HepG2 (cell line): ENCODE results near the gene AUTS2. TPM values are rescaled to one million over a fixed set of nuclear protein-coding genes. Genes with fewer than 3 reads are reported as not detected.

Source experiments
- ATAC-seq: fragments of 200-7000 bp; cut with Tn5 transposase; 3 replicates; pipeline ENCODE4 v1.9.1; 2020; ENCODE audit warnings: mild to moderate bottlenecking, moderate library complexity
- BruUV-seq: library from RNA; stranded (reverse); fragments of 400-500 nt; replicated peaks from 2 replicates; lab custom pipeline; 2021; lab: Mats Ljungman, UMichigan
- CTCF ChIA-PET: fragments of 300-600 bp; formaldehyde crosslinking; extraction: SDS; loops from one replicate; lab custom pipeline; 2021; ENCODE audit warnings: low total read pairs, inconsistent platforms, low intra/inter-chr PET ratio; lab: Yijun Ruan, JAX
- POLR2A ChIA-PET: fragments of 350-600 bp; sonication (Branson Sonifier 250); formaldehyde crosslinking; loops from one replicate; lab custom pipeline; 2020; ENCODE audit warnings: antibody characterized with exemption, inconsistent platforms; lab: Yijun Ruan, JAX
- DNase-seq: peaks from one replicate; pipeline ENCODE4 v3.0.0-alpha.2; 2015; ENCODE audit warnings: low spot score
- FAIRE-seq: peaks from 3 replicates; lab custom pipeline; 2011; peaks lifted over from hg19 to GRCh38; lab: Jason Lieb, UNC
- H2AFZ ChIP-seq: one replicate; pipeline ENCODE4 v1.6.1; 2011; ENCODE audit warnings: low read length, inconsistent platforms
- H3K27ac ChIP-seq: fragments of 300-600 bp; 3 replicates; pipeline ENCODE4 v1.8.0; 2011; ENCODE audit warnings: mixed run types, mild to moderate bottlenecking, mixed read lengths, low read length, inconsistent platforms; ENCODE audit not compliant: insufficient read depth; ENCODE audit errors: extremely low read length
- H3K27me3 ChIP-seq, 2 experiments: fragments of 200-600 bp in 1 of 2; 2 replicates in 1 of 2; 3 replicates in 1 of 2; pipeline versions ENCODE4 v1.6.0 to v1.8.0; 2011; ENCODE audit warnings: low read length in 2 of 2, mild to moderate bottlenecking in 2 of 2, moderate library complexity in 2 of 2, inconsistent platforms in 1 of 2; ENCODE audit not compliant: insufficient read depth in 2 of 2, control insufficient read depth in 1 of 2
- H3K36me3 ChIP-seq, 2 experiments: fragments of 200-600 bp in 1 of 2; replicated peaks in 1 of 2; 2 replicates in 1 of 2; 3 replicates in 1 of 2; pipeline versions ENCODE4 v1.5.1 to v1.8.0; 2011; ENCODE audit warnings: low read length in 2 of 2, inconsistent platforms in 1 of 2; ENCODE audit not compliant: insufficient read depth in 2 of 2, control insufficient read depth in 1 of 2
- H3K4me1 ChIP-seq: 2 replicates; pipeline ENCODE4 v1.5.1; 2012; ENCODE audit warnings: low read length, inconsistent platforms; ENCODE audit not compliant: insufficient read depth
- H3K4me2 ChIP-seq: 2 replicates; pipeline ENCODE4 v1.6.0; 2011; ENCODE audit warnings: low read depth, low read length, inconsistent platforms
- H3K4me3 ChIP-seq, 3 experiments: fragments of 200-600 bp in 1 of 3; sonication (generic), shearing (Covaris generic) in 1 of 3; replicated peaks in 1 of 3; 2 replicates each; pipeline ENCODE4 v1.5.1; 2011 to 2016; ENCODE audit warnings: low read length in 3 of 3, inconsistent platforms in 2 of 3, low read depth in 2 of 3, mild to moderate bottlenecking in 2 of 3, control low read depth in 1 of 3, mixed read lengths in 1 of 3; ENCODE audit not compliant: insufficient read depth in 1 of 3
- H3K79me2 ChIP-seq: one replicate; pipeline ENCODE4 v1.6.1; 2011; ENCODE audit warnings: low read length, inconsistent platforms; ENCODE audit not compliant: insufficient read depth
- H3K9ac ChIP-seq: 2 replicates; pipeline ENCODE4 v1.6.0; 2011; ENCODE audit warnings: mild to moderate bottlenecking, low read depth, low read length, inconsistent platforms; ENCODE audit not compliant: insufficient read depth
- H3K9me3 ChIP-seq: 2 replicates; pipeline ENCODE4 v1.5.1; 2012; ENCODE audit warnings: mild to moderate bottlenecking, low read length
- H4K20me1 ChIP-seq: 2 replicates; pipeline ENCODE4 v1.6.0; 2011; ENCODE audit warnings: inconsistent platforms, mild to moderate bottlenecking, low read length, moderate library complexity; ENCODE audit not compliant: insufficient read depth
- CTCF ChIP-seq: sonication (generic); formaldehyde crosslinking; IDR thresholded peaks from 2 replicates; pipeline ENCODE4 v1.5.0; 2020; ENCODE audit warnings: mild to moderate bottlenecking, missing genetic modification reagents, moderate library complexity
- ETV6 ChIP-seq: sonication (generic); formaldehyde crosslinking; conservative IDR thresholded peaks from 2 replicates; pipeline ENCODE4 v1.4.0; 2020; ENCODE audit warnings: missing genetic modification reagents
- ZKSCAN5 ChIP-seq: sonication (generic); formaldehyde crosslinking; IDR thresholded peaks from 2 replicates; pipeline ENCODE4 v1.5.1; 2020; ENCODE audit warnings: mild to moderate bottlenecking, missing genetic modification reagents
- ZNF280B ChIP-seq: sonication (generic); formaldehyde crosslinking; IDR thresholded peaks from 2 replicates; pipeline ENCODE4 v1.5.0; 2020; ENCODE audit warnings: missing genetic modification reagents, mild to moderate bottlenecking, borderline replicate concordance
- ZNF512 ChIP-seq: sonication (generic); formaldehyde crosslinking; IDR thresholded peaks from 2 replicates; pipeline ENCODE4 v1.4.0; 2020; ENCODE audit warnings: mild to moderate bottlenecking, missing genetic modification reagents
- ZNF562 ChIP-seq: sonication (generic); formaldehyde crosslinking; IDR thresholded peaks from 2 replicates; pipeline ENCODE4 v1.8.0; 2022; ENCODE audit warnings: missing genetic modification reagents, borderline replicate concordance
- WGBS: methylation state at CpG from one replicate; pipeline ENCODE4 v1.1.6; 2017; ENCODE audit warnings: low lambda C conversion rate; 5-methylcytosine and 5-hydroxymethylcytosine counted together
- in situ Hi-C: cut with HindIII; loops from 2 replicates; pipeline ENCODE4 v1.10.0; 2017; ENCODE audit warnings: low pct_unique_long_range_greater_than_20kb; ENCODE audit not compliant: extremely low pct_ligation_motif_present
- intact Hi-C: fragments of 100-400 bp; cut with micrococcal nuclease; formaldehyde crosslinking; loops from one replicate; pipeline ENCODE4 v1.10.0; 2022; ENCODE audit not compliant: unreplicated experiment
- polyA plus RNA-seq, 8 experiments: library from polyadenylated mRNA; depleted of rRNA in 3 of 8; stranded (reverse) in 7 of 8; unstranded in 1 of 8; fragments of >200 nt; fragmentation: Illumina TruSeq in 4 of 8; extraction: Trizol in 4 of 8; gene quantifications; 2 replicates each; pipeline versions ENCODE4 v1.2.1 to v1.2.3, GENCODE V29; 2011 to 2016; ENCODE audit warnings: low read depth in 4 of 8, missing spikeins in 1 of 8, mixed read lengths in 1 of 8; ENCODE audit not compliant: insufficient read depth in 1 of 8
- total RNA-seq, 5 experiments: library from RNA; depleted of rRNA; stranded (reverse); fragments of >200 nt; fragmentation: Illumina TruSeq; extraction: Trizol; gene quantifications; 2 replicates each; pipeline ENCODE4 v1.2.3, GENCODE V29; 2016; ENCODE audit warnings: low read depth in 1 of 5

Gene AUTS2
- total and polyA plus RNA-seq, 2 of the 13 experiments (the other 11 are each of a cell fraction or from before 2014, with no cell fraction given), result 0.38 TPM; not detected in 1

GRCh38 chr7:70738151-70738885, 1140.0 kb downstream of the AUTS2 start:
- Histone ChIP-seq H3K9me3 (no peaks in the 10 kb centered on the region), H3K27ac (no peak overlapping the region), H4K20me1 (no peaks in the 10 kb centered on the region), H3K4me2 (no peak overlapping the region), H2AFZ (no peak overlapping the region), H3K4me1 (no peaks in the 10 kb centered on the region), H3K27me3 (no peaks in the 10 kb centered on the region), H3K4me3 (no peak overlapping the region), H3K36me3 (no peaks in the 10 kb centered on the region), H3K9ac (no peak overlapping the region), H3K79me2 (no peaks in the 10 kb centered on the region)
- FAIRE-seq (no peak), ATAC-seq (no peak), DNase-seq (no peak)
- 47% methylated on average over 7 of the region's 8 CpGs for WGBS
- in situ Hi-C loops (no loop called here), intact Hi-C loops (loop anchor here (10.0 kb wide), 1 partner anchor 46 kb away; no protein-coding TSS in a partner anchor)
- CTCF ChIA-PET, result no interaction called here
- BruUV-seq, result no TSS peak
- TF ChIP-seq ZNF562 (no peak), CTCF (CRISPR knock-in tag) (0 out of 2 replicates have a peak, but pooled peaks have one; percentile 12)
- POLR2A ChIA-PET, result no interaction called here

- H3K4me2 ChIP-seq, result no peak overlapping the region
- H4K20me1 ChIP-seq, result no peaks in the 10 kb centered on the region
- DNase-seq (no peak), ATAC-seq (no peak), FAIRE-seq (no peak)
- no peaks in the 10 kb centered on the region for H3K4me1 ChIP-seq
- TF ChIP-seq ETV6 (CRISPR knock-in tag), result no peak
- TF ChIP-seq ZNF512, result no peak
- no peak for TF ChIP-seq ZKSCAN5 (CRISPR knock-in tag)
- TF ChIP-seq ZNF280B (CRISPR knock-in tag), result no peak
- no peaks in the 10 kb centered on the region for H3K36me3 ChIP-seq
- no peaks in the 10 kb centered on the region for H3K9me3 ChIP-seq
- no peak overlapping the region for H2AFZ ChIP-seq
- BruUV-seq, result no TSS peak
- POLR2A ChIA-PET, result no interaction called here
- H3K4me3 ChIP-seq, result no peak overlapping the region
- H3K27me3 ChIP-seq, result no peaks in the 10 kb centered on the region; a peak in 1 of 5 replicates
- intact Hi-C loops (loop anchor here (10.0 kb wide), 1 partner anchor 45 kb away; no protein-coding TSS in a partner anchor), in situ Hi-C loops (no loop called here)
- WGBS, result 38% methylated on average over 7 of the region's 7 CpGs
- H3K79me2 ChIP-seq, result no peaks in the 10 kb centered on the region
- CTCF ChIA-PET, result no interaction called here
- no peak overlapping the region for H3K9ac ChIP-seq
- no peak overlapping the region for H3K27ac ChIP-seq
Observed at GRCh38 chr7:70739646-70740210, 1141.5 kb downstream of the AUTS2 start.
